OCI-LY7 (cell line): ENCODE results near the gene PPP1R27. TPM values are rescaled to one million over a fixed set of nuclear protein-coding genes. Genes with fewer than 3 reads are reported as not detected.

ENCODE experiments used
- BruUV-seq: library from RNA; stranded (reverse); fragments of 400-500 nt; replicated peaks from 2 replicates; lab custom pipeline; 2021; lab: Mats Ljungman, UMichigan
- CTCF ChIA-PET: fragments of 300-600 bp; sonication (Branson Sonifier 250); formaldehyde crosslinking; loops from one replicate; lab custom pipeline; 2022; ENCODE audit warnings: antibody characterized with exemption; ENCODE audit not compliant: unreplicated experiment; lab: Charles Lee
- POLR2A ChIA-PET: fragments of 300-600 bp; sonication (Branson Sonifier 250); formaldehyde crosslinking; loops from one replicate; lab custom pipeline; 2022; ENCODE audit warnings: antibody characterized with exemption; lab: Charles Lee
- DNase-seq: peaks from one replicate; pipeline ENCODE4 v3.0.0-alpha.2; 2015; ENCODE audit warnings: low spot score
- H2AFZ ChIP-seq: fragments of 200-600 bp; sonication (generic), shearing (Covaris generic); 2 replicates; pipeline ENCODE4 v1.6.1; 2014; ENCODE audit warnings: mild to moderate bottlenecking, antibody characterized with exemption, low read length, moderate library complexity
- H3K27ac ChIP-seq: fragments of 200-600 bp; sonication (generic); 2 replicates; pipeline ENCODE4 v1.5.1; 2014; ENCODE audit warnings: mixed run types, low read depth, mild to moderate bottlenecking, moderate library complexity, low read length, inconsistent platforms; ENCODE audit not compliant: poor library complexity, severe bottlenecking
- H3K36me3 ChIP-seq: fragments of 200-600 bp; sonication (generic); 2 replicates; pipeline ENCODE4 v1.6.1; 2014; ENCODE audit warnings: mild to moderate bottlenecking, antibody characterized with exemption, low read length, moderate library complexity, mixed read lengths; ENCODE audit not compliant: insufficient read depth
- H3K4me1 ChIP-seq: fragments of 200-600 bp; sonication (generic); 2 replicates; pipeline ENCODE4 v1.5.1; 2014; ENCODE audit warnings: mild to moderate bottlenecking, low read length; ENCODE audit not compliant: insufficient read depth, poor library complexity, severe bottlenecking
- H3K4me2 ChIP-seq: fragments of 200-600 bp; sonication (generic); 2 replicates; pipeline ENCODE4 v1.6.1; 2014; ENCODE audit warnings: mild to moderate bottlenecking, low read length
- H3K4me3 ChIP-seq: fragments of 200-600 bp; sonication (generic); 2 replicates; pipeline ENCODE4 v1.5.1; 2014; ENCODE audit warnings: mild to moderate bottlenecking, low read depth, low read length; ENCODE audit not compliant: poor library complexity, severe bottlenecking
- H3K79me2 ChIP-seq: fragments of 200-600 bp; sonication (generic); 2 replicates; pipeline ENCODE4 v1.6.1; 2016; ENCODE audit warnings: low read depth, mild to moderate bottlenecking, low read length, moderate library complexity, mixed read lengths; ENCODE audit not compliant: insufficient read depth
- H3K9me2 ChIP-seq: fragments of 200-600 bp; sonication (generic); 2 replicates; pipeline ENCODE4 v1.6.1; 2016; ENCODE audit warnings: mild to moderate bottlenecking, low read length, mixed read lengths; ENCODE audit not compliant: insufficient read depth
- H3K9me3 ChIP-seq: fragments of 200-600 bp; sonication (generic); 2 replicates; pipeline ENCODE4 v1.6.1; 2014; ENCODE audit warnings: mild to moderate bottlenecking, mixed run types, low read length, mixed read lengths
- H4K20me1 ChIP-seq: fragments of 200-600 bp; sonication (generic); 2 replicates; pipeline ENCODE4 v1.6.1; 2014; ENCODE audit warnings: mild to moderate bottlenecking, antibody characterized with exemption, low read length, moderate library complexity, mixed read lengths; ENCODE audit not compliant: insufficient read depth
- EZH2phosphoT487 ChIP-seq: fragments of 200-600 bp; sonication (generic); IDR thresholded peaks from 2 replicates; pipeline ENCODE4 v1.6.1; 2018; ENCODE audit warnings: low read depth, borderline replicate concordance, mild to moderate bottlenecking, mixed run types, antibody characterized with exemption, low read length, moderate library complexity, mixed read lengths
- intact Hi-C: fragments of 100-400 bp; cut with micrococcal nuclease; formaldehyde crosslinking; loops from one replicate; pipeline ENCODE4 v1.10.0; 2022; ENCODE audit not compliant: unreplicated experiment
- total RNA-seq, 2 experiments: library from RNA; depleted of rRNA in 1 of 2; stranded (reverse); fragments of >200 nt in 1 of 2; shearing (Covaris generic) in 1 of 2; gene quantifications; 2 replicates each; pipeline ENCODE4 v1.2.3, GENCODE V29; 2014 to 2022
- TF ChIP-seq, protein P1 (sequence below): fragments of 200-600 bp; sonication (generic); conservative IDR thresholded peaks from 2 replicates; pipeline ENCODE4 v1.5.1; 2014; ENCODE audit warnings: mild to moderate bottlenecking, antibody characterized with exemption, low read length, moderate library complexity, mixed read lengths

The PPP1R27 gene
- total RNA-seq, 2 experiments from 2014 or later: not detected

DNA sequence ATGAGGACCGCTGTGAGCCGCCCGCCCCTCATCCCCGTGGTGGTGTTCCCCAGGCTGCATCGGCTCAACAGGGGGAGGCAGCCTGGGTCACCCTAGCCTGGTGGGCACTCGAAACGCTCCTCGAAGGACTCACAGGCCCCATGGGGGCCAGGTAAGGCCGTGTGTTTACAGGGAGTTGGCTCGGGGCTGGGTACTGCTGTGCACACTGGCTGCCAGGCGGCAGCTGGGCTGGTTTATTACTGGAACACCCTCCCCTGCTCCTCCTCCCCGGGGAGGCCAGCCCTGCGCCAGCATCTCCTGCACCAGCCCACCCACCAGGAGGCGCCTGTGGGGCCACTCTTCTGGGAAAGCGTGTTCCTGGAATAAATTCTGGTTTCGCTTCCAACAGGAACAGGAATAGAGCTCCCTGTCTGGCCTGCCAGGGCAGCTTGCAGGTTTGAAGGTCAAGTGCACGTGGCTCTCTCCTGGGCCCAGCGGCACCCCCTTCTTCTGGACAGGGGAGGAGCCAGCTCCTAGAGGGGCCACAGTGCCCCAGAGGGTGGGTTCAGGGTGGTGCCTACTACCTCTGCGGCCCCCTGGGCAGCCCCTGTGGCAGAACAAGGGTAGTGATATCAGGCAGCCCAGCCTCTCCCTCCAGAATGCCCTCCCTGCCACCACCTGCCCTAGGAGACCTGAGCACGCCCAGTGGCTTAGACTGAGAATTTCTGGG is 13.1 kb downstream of the PPP1R27 start:
- no peaks in the 10 kb centered on the region for H3K9me2 ChIP-seq
- no peak overlapping the region for H3K27ac ChIP-seq
- H3K4me3 ChIP-seq: no peak overlapping the region
- no peak for DNase-seq
- H4K20me1 ChIP-seq: no peaks in the 10 kb centered on the region
- H3K9me3 ChIP-seq: no peaks in the 10 kb centered on the region
- no peaks in the 10 kb centered on the region for H3K4me1 ChIP-seq
- H3K79me2 ChIP-seq: no peaks in the 10 kb centered on the region
- H2AFZ ChIP-seq: no peak overlapping the region
- TF ChIP-seq EZH2phosphoT487: no peak
- TF ChIP-seq, protein P1, sequence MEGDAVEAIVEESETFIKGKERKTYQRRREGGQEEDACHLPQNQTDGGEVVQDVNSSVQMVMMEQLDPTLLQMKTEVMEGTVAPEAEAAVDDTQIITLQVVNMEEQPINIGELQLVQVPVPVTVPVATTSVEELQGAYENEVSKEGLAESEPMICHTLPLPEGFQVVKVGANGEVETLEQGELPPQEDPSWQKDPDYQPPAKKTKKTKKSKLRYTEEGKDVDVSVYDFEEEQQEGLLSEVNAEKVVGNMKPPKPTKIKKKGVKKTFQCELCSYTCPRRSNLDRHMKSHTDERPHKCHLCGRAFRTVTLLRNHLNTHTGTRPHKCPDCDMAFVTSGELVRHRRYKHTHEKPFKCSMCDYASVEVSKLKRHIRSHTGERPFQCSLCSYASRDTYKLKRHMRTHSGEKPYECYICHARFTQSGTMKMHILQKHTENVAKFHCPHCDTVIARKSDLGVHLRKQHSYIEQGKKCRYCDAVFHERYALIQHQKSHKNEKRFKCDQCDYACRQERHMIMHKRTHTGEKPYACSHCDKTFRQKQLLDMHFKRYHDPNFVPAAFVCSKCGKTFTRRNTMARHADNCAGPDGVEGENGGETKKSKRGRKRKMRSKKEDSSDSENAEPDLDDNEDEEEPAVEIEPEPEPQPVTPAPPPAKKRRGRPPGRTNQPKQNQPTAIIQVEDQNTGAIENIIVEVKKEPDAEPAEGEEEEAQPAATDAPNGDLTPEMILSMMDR: peak; percentile 57
- ChIA-PET CTCF (no interaction called here), POLR2A (interaction anchor here (0.6 kb wide), 1 partner anchor 259 kb away, joined by 3 read pairs; no protein-coding TSS in a partner anchor)
- intact Hi-C loops: no loop called here
- H3K36me3 ChIP-seq: peaks cover 5% of the 10 kb centered on the region; the same call in 1 of the 2 replicates
- BruUV-seq: no TSS peak
- H3K4me2 ChIP-seq: no peak overlapping the region

GRCh38 chr17:81821147-81821546 is 13.7 kb downstream of the PPP1R27 start:
- intact Hi-C loops: no loop called here
- Histone ChIP-seq H3K4me3 (no peak overlapping the region), H3K9me3 (no peaks in the 10 kb centered on the region), H3K9me2 (no peaks in the 10 kb centered on the region), H2AFZ (no peak overlapping the region), H3K4me1 (no peaks in the 10 kb centered on the region), H3K36me3 (peaks cover 5% of the 10 kb centered on the region; the same call in 1 of the 2 replicates), H3K4me2 (no peak overlapping the region), H4K20me1 (no peaks in the 10 kb centered on the region), H3K27ac (no peak overlapping the region), H3K79me2 (no peaks in the 10 kb centered on the region)
- BruUV-seq: no TSS peak
- POLR2A ChIA-PET: interaction anchor here (0.6 kb wide), 1 partner anchor 258 kb away, joined by 3 read pairs; no protein-coding TSS in a partner anchor
- TF ChIP-seq, protein P1: no peak
- no peak for TF ChIP-seq EZH2phosphoT487
- DNase-seq: no peak
- CTCF ChIA-PET: no interaction called here

DNA sequence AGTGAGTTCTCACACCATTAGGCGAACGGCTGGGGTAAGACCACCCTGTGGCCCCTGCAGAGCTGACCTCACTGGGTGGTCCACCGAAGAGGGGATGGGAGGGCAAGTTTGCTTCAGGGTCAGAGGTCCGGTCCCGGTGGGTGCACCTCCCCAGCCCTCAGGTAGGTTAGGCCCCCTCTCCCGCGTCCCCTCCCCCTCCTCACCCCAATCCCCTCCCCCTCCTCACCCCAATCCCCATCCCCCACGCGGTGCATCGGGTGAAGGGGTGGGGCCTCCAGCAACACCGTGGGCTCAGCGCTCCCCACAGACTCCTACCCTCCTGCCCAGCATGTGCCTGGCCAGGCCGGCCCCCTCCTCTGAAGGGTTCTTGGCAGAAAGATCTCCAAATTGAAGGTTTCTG is 15.1 kb downstream of the PPP1R27 start:
- no TSS peak for BruUV-seq
- Histone ChIP-seq H3K79me2 (no peaks in the 10 kb centered on the region), H3K9me2 (no peaks in the 10 kb centered on the region), H3K4me1 (no peaks in the 10 kb centered on the region), H3K27ac (no peak overlapping the region), H3K4me3 (no peak overlapping the region), H3K36me3 (peaks cover 5% of the 10 kb centered on the region; the same call in 1 of the 2 replicates), H3K4me2 (no peak overlapping the region), H2AFZ (no peak overlapping the region), H4K20me1 (no peaks in the 10 kb centered on the region), H3K9me3 (no peaks in the 10 kb centered on the region)
- POLR2A ChIA-PET: no interaction called here
- TF ChIP-seq, protein P1: no peak
- TF ChIP-seq EZH2phosphoT487: no peak
- DNase-seq: no peak
- CTCF ChIA-PET: no interaction called here
- intact Hi-C loops: no loop called here
